ENCODE measurements around the gene KRT81. TPM values are rescaled to one million over a fixed set of nuclear protein-coding genes. Genes with fewer than 3 reads are reported as not detected.

The KRT81 gene
- total RNA-seq, 2 donors from 2014 or later, result 1.7 TPM; not detected in 1

- Histone ChIP-seq H3K4me1 (replicated peaks) (peaks cover 5% of the 10 kb centered on the region), H3K4me3 (no peak overlapping the region), H3K27me3 (replicated peaks; ENCODE audit: insufficient read depth) (no peaks in the 10 kb centered on the region), H3K36me3 (no peaks in the 10 kb centered on the region), H3K27ac (no peak overlapping the region), H3K9me3 (no peaks in the 10 kb centered on the region)
- no peak for TF ChIP-seq POLR2AphosphoS5 (IDR thresholded peaks at IDR 0.05)
- TF ChIP-seq POLR2A (IDR thresholded peaks at IDR 0.05), result no peak
- no peak for TF ChIP-seq CTCF (IDR thresholded peaks at IDR 0.05)
- WGBS, result 83% methylated on average over 3 of the region's 3 CpGs
- intact Hi-C loops (cut with DNase I), result loop anchor here (5.0 kb wide), 2 partner anchors 52 to 118 kb away; no protein-coding TSS in a partner anchor
- DNase-seq (ENCODE audit: low spot score), result no peak
These were observed 15.6 kb downstream of the KRT81 start for GRCh38 chr12:52275686-52276085.

- no peaks in the 10 kb centered on the region for H3K36me3 ChIP-seq
- H3K4me3 ChIP-seq, result no peak within 1 kb of the TSS
- intact Hi-C loops (cut with DNase I), result loop anchor here (5.0 kb wide), 2 partner anchors 53 to 117 kb away; no protein-coding TSS in a partner anchor
- no peaks in the 10 kb centered on the region for H3K9me3 ChIP-seq
- H3K27me3 ChIP-seq (replicated peaks; ENCODE audit: insufficient read depth), result no peaks in the 10 kb centered on the region
- no peak for DNase-seq (ENCODE audit: low spot score)
- no peak within 1 kb of the TSS for H3K27ac ChIP-seq
- 79% methylated on average over 3 of the region's 3 CpGs for WGBS
- TF ChIP-seq POLR2A (IDR thresholded peaks at IDR 0.05) (no peak), POLR2AphosphoS5 (IDR thresholded peaks at IDR 0.05) (no peak), CTCF (IDR thresholded peaks at IDR 0.05) (no peak)
- peaks cover 5% of the 10 kb centered on the region for H3K4me1 ChIP-seq (replicated peaks)
These were observed 16.7 kb downstream of the KRT81 start, which contains the start of gene KRT86 for GRCh38 chr12:52274521-52275120. KRT86 (plus strand) TSS chr12:52274645; CDS start chr12:52301917, 27,272 bp downstream.

- Histone ChIP-seq H3K27ac (no peak overlapping the region), H3K36me3 (no peaks in the 10 kb centered on the region), H3K27me3 (replicated peaks; ENCODE audit: insufficient read depth) (no peaks in the 10 kb centered on the region), H3K4me3 (no peak overlapping the region), H3K9me3 (no peaks in the 10 kb centered on the region), H3K4me1 (replicated peaks) (no peaks in the 10 kb centered on the region)
- no peak for TF ChIP-seq POLR2AphosphoS5 (IDR thresholded peaks at IDR 0.05)
- no peak for TF ChIP-seq CTCF (IDR thresholded peaks at IDR 0.05)
- no peak for TF ChIP-seq POLR2A (IDR thresholded peaks at IDR 0.05)
- intact Hi-C loops (cut with DNase I), result no loop called here
- DNase-seq (ENCODE audit: low spot score), result no peak
- 92% methylated on average over 1 of the region's 1 CpG for WGBS
These were observed 20.2 kb downstream of the KRT81 start for GRCh38 chr12:52271158-52271557.

- intact Hi-C loops (cut with DNase I), result no loop called here
- TF ChIP-seq POLR2AphosphoS5 (IDR thresholded peaks at IDR 0.05) (no peak), CTCF (IDR thresholded peaks at IDR 0.05) (no peak), POLR2A (IDR thresholded peaks at IDR 0.05) (no peak)
- DNase-seq (ENCODE audit: low spot score), result no peak
These were observed 20.7 kb downstream of the KRT81 start for GRCh38 chr12:52270541-52271070.

GRCh38 chr12:52268212-52268611 is 23.1 kb downstream of the KRT81 start:
- H3K4me3 ChIP-seq, result no peak overlapping the region

More at GRCh38 chr12:52270541-52271070, 20.7 kb downstream of the KRT81 start:
- no peak overlapping the region for H3K4me3 ChIP-seq
- 91% methylated on average over 6 of the region's 6 CpGs for WGBS
- H3K27me3 ChIP-seq (replicated peaks; ENCODE audit: insufficient read depth), result no peaks in the 10 kb centered on the region
- no peaks in the 10 kb centered on the region for H3K36me3 ChIP-seq
- no peak overlapping the region for H3K27ac ChIP-seq
- H3K4me1 ChIP-seq (replicated peaks), result no peaks in the 10 kb centered on the region
- no peaks in the 10 kb centered on the region for H3K9me3 ChIP-seq

More at GRCh38 chr12:52268212-52268611, 23.1 kb downstream of the KRT81 start:
- intact Hi-C loops (cut with DNase I), result no loop called here
- Histone ChIP-seq H3K4me1 (replicated peaks) (no peaks in the 10 kb centered on the region), H3K9me3 (no peaks in the 10 kb centered on the region), H3K27ac (no peak overlapping the region), H3K27me3 (replicated peaks; ENCODE audit: insufficient read depth) (no peaks in the 10 kb centered on the region), H3K36me3 (no peaks in the 10 kb centered on the region)
- TF ChIP-seq POLR2AphosphoS5 (IDR thresholded peaks at IDR 0.05), result no peak
- no peak for TF ChIP-seq CTCF (IDR thresholded peaks at IDR 0.05)
- no peak for TF ChIP-seq POLR2A (IDR thresholded peaks at IDR 0.05)
- WGBS, result 76% methylated on average over 2 of the region's 2 CpGs
- DNase-seq (ENCODE audit: low spot score), result no peak

All from prostate gland (tissue), 2 donors.